Glutamatergic neuron (in vitro differentiated cells): ENCODE data around the gene PTK7. TPM values are rescaled to one million over a fixed set of nuclear protein-coding genes. Genes with fewer than 3 reads are reported as not detected.

ENCODE experiments used
- DNase-seq: peaks from one replicate; pipeline ENCODE4 v3.0.0; 2022
- H3K27ac Mint-ChIP-seq: one replicate; pipeline ENCODE4 v1.8.0; 2020; ENCODE audit warnings: mild to moderate bottlenecking, mixed read lengths, inconsistent platforms; ENCODE audit not compliant: unreplicated experiment
- H3K27me3 Mint-ChIP-seq: one replicate; pipeline ENCODE4 v1.8.0; 2020; ENCODE audit warnings: mild to moderate bottlenecking, moderate library complexity, mixed read lengths, inconsistent platforms; ENCODE audit not compliant: unreplicated experiment
- H3K36me3 Mint-ChIP-seq: one replicate; pipeline ENCODE4 v1.8.0; 2020; ENCODE audit warnings: mild to moderate bottlenecking, mixed read lengths, inconsistent platforms; ENCODE audit not compliant: unreplicated experiment
- H3K4me1 Mint-ChIP-seq: one replicate; pipeline ENCODE4 v1.8.0; 2020; ENCODE audit warnings: mild to moderate bottlenecking, low read depth, mixed read lengths, inconsistent platforms; ENCODE audit not compliant: unreplicated experiment
- H3K4me3 Mint-ChIP-seq: one replicate; pipeline ENCODE4 v1.8.0; 2020; ENCODE audit warnings: mild to moderate bottlenecking, mixed read lengths, inconsistent platforms; ENCODE audit not compliant: unreplicated experiment
- H3K9me3 Mint-ChIP-seq: one replicate; pipeline ENCODE4 v1.8.0; 2020; ENCODE audit warnings: mild to moderate bottlenecking, moderate library complexity, mixed read lengths, inconsistent platforms; ENCODE audit not compliant: unreplicated experiment
- total RNA-seq: library from RNA; stranded (reverse); fragmentation: NEBNext Ultra II Directional; extraction: Animal tissue kit (Norgen Biotek cat#: 25700); gene quantifications from one replicate; pipeline ENCODE4 v1.2.1, GENCODE V29; 2021; ENCODE audit not compliant: unreplicated experiment
- TF ChIP-seq, protein P1 (sequence below): fragments of 200-600 bp; sonication (generic); IDR thresholded peaks from one replicate; pipeline ENCODE4 v1.5.0; 2021; ENCODE audit not compliant: partially characterized antibody, unreplicated experiment

PTK7 gene
- total RNA-seq, 1 donor from 2014 or later: 166 TPM

DNA sequence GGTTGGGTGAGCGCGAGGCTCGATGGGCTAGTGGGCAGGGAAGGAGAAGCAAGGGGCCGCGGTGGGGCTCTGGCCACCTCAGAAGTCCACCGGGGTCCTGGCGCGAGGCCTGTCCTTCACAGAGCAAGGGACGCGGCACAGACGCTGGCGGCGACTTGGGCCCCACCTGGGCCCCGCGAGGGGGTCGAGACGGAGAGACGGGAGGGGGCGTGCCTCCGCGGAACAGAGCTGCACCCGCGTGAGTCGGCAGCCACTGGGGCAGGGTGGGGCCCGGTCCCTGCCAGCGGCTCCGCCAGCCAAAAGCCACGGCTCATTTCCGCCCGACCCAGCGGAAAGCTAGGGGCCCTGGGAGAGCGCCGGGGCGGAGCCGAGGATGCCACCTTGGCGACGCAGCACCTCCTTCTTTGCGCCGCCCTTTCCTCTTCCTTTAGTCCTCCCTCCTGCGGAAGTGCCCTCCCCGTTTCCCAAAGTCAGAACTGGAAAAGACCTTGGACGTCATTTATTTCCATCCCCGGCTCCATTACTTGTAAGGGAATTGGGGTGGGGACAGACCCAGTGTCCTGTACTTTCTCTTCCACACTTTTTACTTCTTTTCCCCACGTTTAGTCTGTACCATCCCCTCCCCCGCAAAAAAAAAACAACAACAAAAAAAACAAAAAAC is 22.4 kb upstream of the PTK7 start, which contains the start of gene CUL7:
Gene CUL7 (minus strand): TSS at position 307 of the 661 bp plus-strand sequence. CDS start 1,063 bp downstream, outside the sequence.
- Mint-ChIP-seq H3K9me3 (peaks cover 13% of the 10 kb centered on the region), H3K4me3 (peak within 1 kb of the TSS; percentile 100), H3K4me1 (peaks cover 19% of the 10 kb centered on the region), H3K27me3 (peaks cover 8% of the 10 kb centered on the region), H3K27ac (peak within 1 kb of the TSS; percentile 97), H3K36me3 (peaks cover 9% of the 10 kb centered on the region)
- peak; percentile 86 for DNase-seq
- TF ChIP-seq, protein P1, sequence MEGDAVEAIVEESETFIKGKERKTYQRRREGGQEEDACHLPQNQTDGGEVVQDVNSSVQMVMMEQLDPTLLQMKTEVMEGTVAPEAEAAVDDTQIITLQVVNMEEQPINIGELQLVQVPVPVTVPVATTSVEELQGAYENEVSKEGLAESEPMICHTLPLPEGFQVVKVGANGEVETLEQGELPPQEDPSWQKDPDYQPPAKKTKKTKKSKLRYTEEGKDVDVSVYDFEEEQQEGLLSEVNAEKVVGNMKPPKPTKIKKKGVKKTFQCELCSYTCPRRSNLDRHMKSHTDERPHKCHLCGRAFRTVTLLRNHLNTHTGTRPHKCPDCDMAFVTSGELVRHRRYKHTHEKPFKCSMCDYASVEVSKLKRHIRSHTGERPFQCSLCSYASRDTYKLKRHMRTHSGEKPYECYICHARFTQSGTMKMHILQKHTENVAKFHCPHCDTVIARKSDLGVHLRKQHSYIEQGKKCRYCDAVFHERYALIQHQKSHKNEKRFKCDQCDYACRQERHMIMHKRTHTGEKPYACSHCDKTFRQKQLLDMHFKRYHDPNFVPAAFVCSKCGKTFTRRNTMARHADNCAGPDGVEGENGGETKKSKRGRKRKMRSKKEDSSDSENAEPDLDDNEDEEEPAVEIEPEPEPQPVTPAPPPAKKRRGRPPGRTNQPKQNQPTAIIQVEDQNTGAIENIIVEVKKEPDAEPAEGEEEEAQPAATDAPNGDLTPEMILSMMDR: no peak

DNA sequence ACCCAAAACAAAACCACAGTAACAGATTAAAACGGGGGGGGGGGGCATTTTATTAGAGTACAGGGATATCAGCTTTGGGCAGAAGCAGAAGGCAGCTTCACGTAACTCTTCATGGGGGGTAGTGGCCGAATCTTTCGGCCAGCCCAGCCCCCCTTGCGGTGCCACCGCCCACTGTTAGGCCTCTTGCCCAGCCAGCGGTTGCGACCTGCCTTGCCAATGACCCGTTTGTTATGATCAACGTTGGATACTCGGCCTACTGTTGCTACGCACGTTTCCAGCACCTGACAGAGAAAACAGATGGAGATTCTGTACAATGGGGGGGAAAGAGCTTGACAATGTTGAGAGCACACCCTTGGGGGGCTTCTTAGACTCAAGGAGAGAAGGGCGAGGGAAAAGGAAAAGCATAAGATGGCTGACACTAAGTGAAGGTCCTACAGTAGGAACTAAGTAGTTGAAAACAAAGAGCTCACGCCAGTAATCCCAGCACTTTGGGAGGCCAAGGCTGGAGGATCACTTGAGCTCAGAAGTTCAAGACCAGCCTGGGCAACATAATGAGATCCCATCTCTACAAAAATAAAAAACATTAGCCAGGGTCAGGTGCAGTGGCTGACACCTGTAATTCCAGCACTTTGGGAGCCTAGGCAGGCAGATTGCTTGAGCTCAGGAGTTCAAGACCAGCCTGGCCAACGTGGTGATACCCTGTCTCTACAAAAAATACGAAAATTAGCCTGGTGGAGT is 21.7 kb upstream of the PTK7 start:
- Mint-ChIP-seq H3K4me1 (peaks cover 20% of the 10 kb centered on the region), H3K4me3 (peak overlapping the region; percentile 100), H3K27ac (peak overlapping the region; percentile 77), H3K27me3 (peaks cover 8% of the 10 kb centered on the region), H3K36me3 (peaks cover 9% of the 10 kb centered on the region), H3K9me3 (peaks cover 15% of the 10 kb centered on the region)
- TF ChIP-seq, protein P1: no peak
- DNase-seq: no peak

DNA sequence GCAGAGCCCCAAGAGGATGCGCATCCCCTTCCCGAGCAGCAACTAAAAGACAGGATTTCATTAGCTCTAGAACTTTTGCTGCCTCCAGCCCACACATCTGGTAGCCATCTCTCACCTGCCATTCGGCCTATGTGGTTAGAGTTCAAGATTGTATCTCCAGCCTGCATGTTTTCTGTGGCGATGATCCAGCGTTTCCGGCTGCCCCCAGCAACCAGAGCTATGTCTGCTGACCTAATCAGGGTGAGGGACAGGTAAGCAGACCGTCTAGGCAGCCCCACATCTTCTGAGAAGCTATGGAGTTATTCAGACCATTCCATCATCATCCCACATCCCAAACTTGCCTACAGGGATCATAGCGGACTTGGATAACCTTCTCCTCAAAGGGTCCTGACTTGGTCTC is 20.1 kb upstream of the PTK7 start:
- Mint-ChIP-seq H3K9me3 (peaks cover 18% of the 10 kb centered on the region), H3K36me3 (peaks cover 5% of the 10 kb centered on the region), H3K27ac (no peak overlapping the region), H3K4me3 (no peak overlapping the region), H3K27me3 (peaks cover 6% of the 10 kb centered on the region), H3K4me1 (peaks cover 23% of the 10 kb centered on the region)
- TF ChIP-seq, protein P1: no peak
- no peak for DNase-seq

DNA sequence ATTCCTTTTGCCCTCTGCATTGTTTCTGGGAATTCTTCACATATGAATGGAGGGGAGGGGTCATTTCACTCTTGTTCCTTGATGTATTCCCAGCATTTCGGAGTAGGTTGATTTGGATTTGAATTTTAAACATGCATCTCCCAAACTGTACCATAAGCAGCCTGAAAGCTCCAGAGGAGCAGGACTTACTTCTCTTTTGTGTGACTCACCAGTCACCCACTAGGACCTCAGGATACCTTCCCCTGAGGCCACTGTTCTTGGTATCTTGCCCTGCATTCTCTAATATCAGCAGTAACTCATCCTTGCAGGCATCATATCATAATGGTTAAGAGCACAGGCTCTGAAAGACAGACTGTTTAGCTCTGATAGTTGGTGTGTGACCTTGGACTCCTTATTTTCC is 17.6 kb upstream of the PTK7 start:
- peaks cover 9% of the 10 kb centered on the region for H3K4me1 Mint-ChIP-seq
- TF ChIP-seq, protein P1: no peak
- H3K27me3 Mint-ChIP-seq: no peaks in the 10 kb centered on the region
- H3K9me3 Mint-ChIP-seq: peaks cover 15% of the 10 kb centered on the region
- peak overlapping the region; percentile 94 for H3K4me3 Mint-ChIP-seq
- no peaks in the 10 kb centered on the region for H3K36me3 Mint-ChIP-seq
- H3K27ac Mint-ChIP-seq: peak overlapping the region; percentile 48
- no peak for DNase-seq
